ENCODE measurements around the gene NFASC.

The NFASC gene

DNA sequence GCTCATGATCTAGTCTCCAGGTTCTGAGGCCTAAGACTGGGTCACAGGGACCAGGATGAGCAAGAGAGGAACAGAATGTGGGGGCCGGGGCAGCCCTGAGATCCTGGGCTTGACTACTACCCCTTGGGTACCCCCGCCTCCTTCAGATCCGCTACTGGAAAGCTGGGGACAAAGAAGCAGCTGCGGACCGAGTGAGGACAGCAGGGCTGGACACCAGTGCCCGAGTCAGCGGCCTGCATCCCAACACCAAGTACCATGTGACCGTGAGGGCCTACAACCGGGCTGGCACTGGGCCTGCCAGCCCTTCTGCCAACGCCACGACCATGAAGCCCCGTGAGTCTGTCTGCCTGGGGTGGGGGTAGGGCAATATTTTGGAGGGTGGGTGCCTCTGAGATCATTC lies 201.1 kb downstream of the NFASC start:
- Histone ChIP-seq H3K27me3 (ENCODE audit: control insufficient read depth, insufficient read depth, low read length) (no peaks in the 10 kb centered on the region), H3K4me1 (ENCODE audit: control insufficient read depth, low read depth, low read length) (no peaks in the 10 kb centered on the region), H3K4me3 (ENCODE audit: low read length) (no peak overlapping the region), H3K9me3 (ENCODE audit: control insufficient read depth, low read depth, low read length) (no peaks in the 10 kb centered on the region), H3K36me3 (ENCODE audit: control insufficient read depth, low read depth, low read length) (no peaks in the 10 kb centered on the region), H3K9ac (ENCODE audit: low read length) (no peak overlapping the region), H3K27ac (ENCODE audit: low read length) (no peak overlapping the region)

- Histone ChIP-seq H3K36me3 (ENCODE audit: control insufficient read depth, low read depth, low read length) (no peaks in the 10 kb centered on the region), H3K27me3 (ENCODE audit: control insufficient read depth, insufficient read depth, low read length) (no peaks in the 10 kb centered on the region), H3K9me3 (ENCODE audit: control insufficient read depth, low read depth, low read length) (no peaks in the 10 kb centered on the region)
Observed at GRCh38 chr1:205072286-205072685, 201.6 kb downstream of the NFASC start.

More at GRCh38 chr1:205072286-205072685, 201.6 kb downstream of the NFASC start:
- Histone ChIP-seq H3K4me3 (ENCODE audit: low read length) (no peak overlapping the region), H3K27ac (ENCODE audit: low read length) (no peak overlapping the region), H3K4me1 (ENCODE audit: control insufficient read depth, low read depth, low read length) (no peaks in the 10 kb centered on the region), H3K9ac (ENCODE audit: low read length) (no peak overlapping the region)
